IgD-negative memory B cell (primary cell): ENCODE data around the gene MCMBP. TPM values are rescaled to one million over a fixed set of nuclear protein-coding genes. Genes with fewer than 3 reads are reported as not detected.

Experiments used
- H3K27ac Mint-ChIP-seq, 3 donors: one replicate each; pipeline ENCODE4 v1.8.0; 2020 to 2022; ENCODE audit warnings: mild to moderate bottlenecking in 3 of 3, mixed read lengths in 3 of 3, moderate library complexity in 1 of 3
- H3K27me3 Mint-ChIP-seq: one replicate; pipeline ENCODE4 v1.8.0; 2021; ENCODE audit warnings: mixed read lengths
- H3K36me3 Mint-ChIP-seq: one replicate; pipeline ENCODE4 v1.8.0; 2020; ENCODE audit warnings: mild to moderate bottlenecking, mixed read lengths
- H3K4me1 Mint-ChIP-seq, 3 donors: one replicate each; pipeline ENCODE4 v1.8.0; 2020 to 2022; ENCODE audit warnings: mixed read lengths in 3 of 3, mild to moderate bottlenecking in 1 of 3
- H3K4me3 Mint-ChIP-seq, 4 donors: one replicate each; pipeline ENCODE4 v1.8.0; 2020 to 2022; ENCODE audit warnings: mild to moderate bottlenecking in 4 of 4, mixed read lengths in 4 of 4, moderate library complexity in 3 of 4
- H3K9me3 Mint-ChIP-seq, 3 donors: one replicate each; pipeline ENCODE4 v1.8.0; 2020 to 2021; ENCODE audit warnings: mixed read lengths in 3 of 3, mild to moderate bottlenecking in 1 of 3
- polyA plus RNA-seq: library from polyadenylated mRNA; unstranded; fragments of 300-500 nt; fragmentation: Illumina TruSeq; gene quantifications from one replicate; pipeline ENCODE4 v1.2.3, GENCODE V29; 2021

The MCMBP gene
- polyA plus RNA-seq, 1 donor from 2014 or later = 33.9 TPM

GRCh38 chr10:119863951-119864565, 8.6 kb downstream of the MCMBP start:
- H3K9me3 Mint-ChIP-seq = peaks cover 0 to 4% (median 3%) of the 10 kb centered on the region in 3 donors
- H3K36me3 Mint-ChIP-seq = peaks cover 12% of the 10 kb centered on the region
- peaks cover 33 to 44% (median 37%) of the 10 kb centered on the region in 3 donors for H3K4me1 Mint-ChIP-seq
- H3K27ac Mint-ChIP-seq = peak overlapping the region in 2 of 3 donors; percentile 65 to 68
- H3K27me3 Mint-ChIP-seq = no peaks in the 10 kb centered on the region
- peak overlapping the region in 2 of 4 donors; percentile 25 to 32 for H3K4me3 Mint-ChIP-seq

GRCh38 chr10:119862524-119862923, 10.1 kb downstream of the MCMBP start:
- Mint-ChIP-seq H3K27ac (no peak overlapping the region), H3K4me1 (peaks cover 24 to 37% (median 29%) of the 10 kb centered on the region in 3 donors), H3K9me3 (peaks cover 0 to 4% (median 3%) of the 10 kb centered on the region in 3 donors), H3K27me3 (no peaks in the 10 kb centered on the region), H3K4me3 (no peak overlapping the region), H3K36me3 (peaks cover 12% of the 10 kb centered on the region)

- Mint-ChIP-seq H3K27me3 (no peaks in the 10 kb centered on the region), H3K4me1 (peaks cover 24 to 35% (median 25%) of the 10 kb centered on the region in 3 donors), H3K4me3 (no peak overlapping the region), H3K9me3 (peaks cover 0 to 4% (median 3%) of the 10 kb centered on the region in 3 donors), H3K36me3 (peaks cover 9% of the 10 kb centered on the region), H3K27ac (no peak overlapping the region)
Measured at GRCh38 chr10:119860866-119861607, 11.6 kb downstream of the MCMBP start.

- Mint-ChIP-seq H3K36me3 (peaks cover 5% of the 10 kb centered on the region), H3K27me3 (no peaks in the 10 kb centered on the region), H3K4me1 (peaks cover 24 to 30% (median 24%) of the 10 kb centered on the region in 3 donors), H3K4me3 (no peak overlapping the region), H3K9me3 (peaks cover 0 to 4% (median 3%) of the 10 kb centered on the region in 3 donors), H3K27ac (no peak overlapping the region)
Measured at GRCh38 chr10:119859420-119860258, 13.0 kb downstream of the MCMBP start.

- no peak overlapping the region for H3K27ac Mint-ChIP-seq
Measured at GRCh38 chr10:119858063-119858462, 14.6 kb downstream of the MCMBP start.

GRCh38 chr10:119853574-119853973, 19.1 kb downstream of the MCMBP start:
- H3K36me3 Mint-ChIP-seq = peaks cover 2% of the 10 kb centered on the region
- H3K9me3 Mint-ChIP-seq = no peaks in the 10 kb centered on the region
- H3K4me3 Mint-ChIP-seq = no peak overlapping the region
- H3K27me3 Mint-ChIP-seq = no peaks in the 10 kb centered on the region
- peak overlapping the region in 1 of 3 donors; percentile 92 for H3K27ac Mint-ChIP-seq
- no peaks in the 10 kb centered on the region for H3K4me1 Mint-ChIP-seq

More at GRCh38 chr10:119858063-119858462, 14.6 kb downstream of the MCMBP start:
- H3K4me3 Mint-ChIP-seq = no peak overlapping the region
- no peaks in the 10 kb centered on the region for H3K36me3 Mint-ChIP-seq
- H3K9me3 Mint-ChIP-seq = no peaks in the 10 kb centered on the region
- peaks cover 16 to 22% (median 21%) of the 10 kb centered on the region in 3 donors for H3K4me1 Mint-ChIP-seq
- no peaks in the 10 kb centered on the region for H3K27me3 Mint-ChIP-seq

GRCh38 chr10:119852822-119853221, 19.8 kb downstream of the MCMBP start:
- H3K36me3 Mint-ChIP-seq = peaks cover 2% of the 10 kb centered on the region
- H3K9me3 Mint-ChIP-seq = no peaks in the 10 kb centered on the region
- no peaks in the 10 kb centered on the region for H3K4me1 Mint-ChIP-seq
- no peak overlapping the region for H3K4me3 Mint-ChIP-seq
- peak overlapping the region in 1 of 3 donors; percentile 53 for H3K27ac Mint-ChIP-seq
- no peaks in the 10 kb centered on the region for H3K27me3 Mint-ChIP-seq

- Mint-ChIP-seq H3K4me3 (no peak overlapping the region), H3K9me3 (no peaks in the 10 kb centered on the region), H3K4me1 (no peaks in the 10 kb centered on the region), H3K27ac (no peak overlapping the region), H3K36me3 (peaks cover 4% of the 10 kb centered on the region), H3K27me3 (no peaks in the 10 kb centered on the region)
Measured at GRCh38 chr10:119852277-119852676, 20.4 kb downstream of the MCMBP start.

- Mint-ChIP-seq H3K27ac (no peak overlapping the region), H3K27me3 (no peaks in the 10 kb centered on the region), H3K9me3 (no peaks in the 10 kb centered on the region), H3K36me3 (peaks cover 12% of the 10 kb centered on the region), H3K4me1 (peaks cover 0 to 2% (median 0%) of the 10 kb centered on the region in 3 donors), H3K4me3 (no peak overlapping the region)
Measured at GRCh38 chr10:119849944-119850343, 22.7 kb downstream of the MCMBP start.

- no peaks in the 10 kb centered on the region for H3K9me3 Mint-ChIP-seq
- H3K36me3 Mint-ChIP-seq = peaks cover 12% of the 10 kb centered on the region
- H3K4me3 Mint-ChIP-seq = no peak overlapping the region
Measured at GRCh38 chr10:119849031-119849789, 23.4 kb downstream of the MCMBP start.

GRCh38 chr10:119845656-119846055, 27.0 kb downstream of the MCMBP start:
- Mint-ChIP-seq H3K36me3 (peaks cover 12% of the 10 kb centered on the region), H3K9me3 (no peaks in the 10 kb centered on the region), H3K4me3 (no peak overlapping the region), H3K4me1 (peaks cover 0 to 5% (median 0%) of the 10 kb centered on the region in 3 donors), H3K27me3 (no peaks in the 10 kb centered on the region), H3K27ac (peak overlapping the region in 1 of 3 donors; percentile 80)

More at GRCh38 chr10:119849031-119849789, 23.4 kb downstream of the MCMBP start:
- Mint-ChIP-seq H3K27ac (no peak overlapping the region), H3K27me3 (no peaks in the 10 kb centered on the region), H3K4me1 (peaks cover 0 to 2% (median 0%) of the 10 kb centered on the region in 3 donors)

GRCh38 chr10:119834188-119834587, 38.5 kb downstream of the MCMBP start:
- H3K9me3 Mint-ChIP-seq = no peaks in the 10 kb centered on the region
- H3K27me3 Mint-ChIP-seq = no peaks in the 10 kb centered on the region
- H3K27ac Mint-ChIP-seq = peak overlapping the region in 2 of 3 donors; percentile 41 to 80
- H3K36me3 Mint-ChIP-seq = peaks cover 6% of the 10 kb centered on the region
- no peaks in the 10 kb centered on the region for H3K4me1 Mint-ChIP-seq
- H3K4me3 Mint-ChIP-seq = no peak overlapping the region

- peak overlapping the region in 2 of 3 donors; percentile 78 to 80 for H3K27ac Mint-ChIP-seq
- no peaks in the 10 kb centered on the region for H3K9me3 Mint-ChIP-seq
- no peaks in the 10 kb centered on the region for H3K4me1 Mint-ChIP-seq
- peaks cover 5% of the 10 kb centered on the region for H3K36me3 Mint-ChIP-seq
- H3K27me3 Mint-ChIP-seq = no peaks in the 10 kb centered on the region
- no peak overlapping the region for H3K4me3 Mint-ChIP-seq
Measured at GRCh38 chr10:119832951-119833350, 39.7 kb downstream of the MCMBP start.

- peak overlapping the region in 1 of 3 donors; percentile 47 for H3K27ac Mint-ChIP-seq
- H3K36me3 Mint-ChIP-seq = no peaks in the 10 kb centered on the region
- no peak overlapping the region for H3K4me3 Mint-ChIP-seq
- no peaks in the 10 kb centered on the region for H3K4me1 Mint-ChIP-seq
- no peaks in the 10 kb centered on the region for H3K9me3 Mint-ChIP-seq
- H3K27me3 Mint-ChIP-seq = no peaks in the 10 kb centered on the region
Measured at GRCh38 chr10:119831656-119832055, 41.0 kb downstream of the MCMBP start.
